Astrocyte (in vitro differentiated cells and primary cell): Measurements from ENCODE around the gene SCT.

ENCODE experiments used
- CTCF ChIP-seq: IDR thresholded peaks from 2 replicates; pipeline ENCODE4 v1.5.1; 2011; ENCODE audit warnings: low read depth, mild to moderate bottlenecking, inconsistent platforms, low read length, moderate library complexity; ENCODE audit not compliant: insufficient read depth
- EZH2 ChIP-seq: IDR thresholded peaks from 2 replicates; pipeline ENCODE4 v1.6.1; 2012; ENCODE audit warnings: mild to moderate bottlenecking, low read length, inconsistent platforms; ENCODE audit not compliant: insufficient read depth

GRCh38 chr11:610146-610801, 16.7 kb downstream of the SCT start:
- no peak for TF ChIP-seq CTCF
- no peak for TF ChIP-seq EZH2
